Adrenal gland (tissue), 5 donors: ENCODE data around the gene EFHC1.

Source experiments
- CTCF ChIP-seq, 6 experiments: fragments of 450-650 bp in 4 of 6; fragments of 200-600 bp in 2 of 6; sonication (generic) in 1 of 6; IDR thresholded peaks; 1 replicate in 5 of 6; 2 replicates in 1 of 6; pipeline versions ENCODE4 v1.5.1 to v1.8.0; 2016 to 2021; ENCODE audit warnings: antibody characterized with exemption in 6 of 6, mild to moderate bottlenecking in 2 of 6, moderate library complexity in 1 of 6
- POLR2A ChIP-seq, 2 donors: fragments of 450-650 bp; IDR thresholded peaks; one replicate each; pipeline ENCODE4 v1.6.1; 2017; ENCODE audit warnings: antibody characterized with exemption in 2 of 2, mild to moderate bottlenecking in 2 of 2, moderate library complexity in 1 of 2
- donor health status: DM: no; HTN: no; CAD: no.

GRCh38 chr6:52375780-52376556 lies 44.2 kb upstream of the EFHC1 start:
- TF ChIP-seq CTCF (IDR thresholded peaks at IDR 0.05) (no peak), POLR2A (IDR thresholded peaks at IDR 0.05) (no peak)
